HepG2 (cell line): ENCODE data around the gene GPS2. TPM values are rescaled to one million over a fixed set of nuclear protein-coding genes. Genes with fewer than 3 reads are reported as not detected.

Source experiments
- DNMT1 ChIP-seq: sonication (generic); formaldehyde crosslinking; IDR thresholded peaks from 2 replicates; pipeline ENCODE4 v1.5.1; 2020; ENCODE audit warnings: mild to moderate bottlenecking, missing genetic modification reagents
- FLYWCH1 ChIP-seq: sonication (generic); formaldehyde crosslinking; IDR thresholded peaks from 2 replicates; pipeline ENCODE4 v1.8.1; 2023; ENCODE audit warnings: mild to moderate bottlenecking, missing genetic modification reagents
- HDAC1 ChIP-seq: sonication (generic); formaldehyde crosslinking; IDR thresholded peaks from 2 replicates; pipeline ENCODE4 v1.5.1; 2020; ENCODE audit warnings: mild to moderate bottlenecking, missing genetic modification reagents
- HOXA5 ChIP-seq: sonication (generic); formaldehyde crosslinking; IDR thresholded peaks from 2 replicates; pipeline ENCODE4 v1.4.0; 2020; ENCODE audit warnings: missing genetic modification reagents
- KLF12 ChIP-seq: sonication (generic); formaldehyde crosslinking; IDR thresholded peaks from 2 replicates; pipeline ENCODE4 v1.4.0; 2020; ENCODE audit warnings: missing genetic modification reagents, borderline replicate concordance
- MAZ ChIP-seq, 2 experiments: sonication (generic) in 1 of 2; formaldehyde crosslinking in 1 of 2; IDR thresholded peaks; 2 replicates each; pipeline versions ENCODE4 v1.5.0 to v1.6.1; 2012 to 2020; ENCODE audit warnings: low read depth in 2 of 2, mild to moderate bottlenecking in 2 of 2, borderline replicate concordance in 1 of 2, improper control_type of control experiment in 1 of 2, low read length in 1 of 2, missing genetic modification reagents in 1 of 2, moderate library complexity in 1 of 2
- MIER2 ChIP-seq: IDR thresholded peaks from 2 replicates; pipeline ENCODE4 v1.6.1; 2016; ENCODE audit warnings: missing biosample characterization, missing genetic modification reagents
- RARA ChIP-seq: IDR thresholded peaks from 2 replicates; pipeline ENCODE4 v1.6.1; 2016; ENCODE audit warnings: missing genetic modification reagents, missing compliant biosample characterization
- SETDB1 ChIP-seq: sonication (generic); formaldehyde crosslinking; IDR thresholded peaks from 2 replicates; pipeline ENCODE4 v1.5.1; 2020; ENCODE audit warnings: missing genetic modification reagents, mild to moderate bottlenecking, borderline replicate concordance
- SMAD1 ChIP-seq: sonication (generic); formaldehyde crosslinking; IDR thresholded peaks from 2 replicates; pipeline ENCODE4 v1.4.0; 2020; ENCODE audit warnings: missing genetic modification reagents, low read depth, mild to moderate bottlenecking, borderline replicate concordance
- SMAD3 ChIP-seq: sonication (generic); formaldehyde crosslinking; IDR thresholded peaks from 2 replicates; pipeline ENCODE4 v1.4.0; 2020; ENCODE audit warnings: missing genetic modification reagents
- SNAI1 ChIP-seq: sonication (generic); formaldehyde crosslinking; IDR thresholded peaks from 2 replicates; pipeline ENCODE4 v1.5.0; 2020; ENCODE audit warnings: mild to moderate bottlenecking, missing genetic modification reagents, borderline replicate concordance
- TAF1 ChIP-seq: sonication (generic); formaldehyde crosslinking; IDR thresholded peaks from 2 replicates; pipeline ENCODE4 v1.4.0; 2020; ENCODE audit warnings: missing genetic modification reagents
- YEATS4 ChIP-seq: sonication (generic); formaldehyde crosslinking; IDR thresholded peaks from 2 replicates; pipeline ENCODE4 v1.4.0; 2020; ENCODE audit warnings: missing genetic modification reagents, borderline replicate concordance
- ZNF496 ChIP-seq: sonication (generic); formaldehyde crosslinking; IDR thresholded peaks from 2 replicates; pipeline ENCODE4 v1.8.1; 2023; ENCODE audit warnings: mild to moderate bottlenecking, moderate library complexity, missing genetic modification reagents; ENCODE audit not compliant: insufficient replicate concordance
- ZNF549 ChIP-seq: sonication (generic); formaldehyde crosslinking; IDR thresholded peaks from 2 replicates; pipeline ENCODE4 v1.5.0; 2020; ENCODE audit warnings: missing genetic modification reagents
- ZNF567 ChIP-seq: sonication (generic); formaldehyde crosslinking; IDR thresholded peaks from 2 replicates; pipeline ENCODE4 v1.8.1; 2023; ENCODE audit warnings: mild to moderate bottlenecking, missing genetic modification reagents, borderline replicate concordance
- ZNF577 ChIP-seq: sonication (generic); formaldehyde crosslinking; IDR thresholded peaks from 2 replicates; pipeline ENCODE4 v1.4.0; 2020; ENCODE audit warnings: mild to moderate bottlenecking, low read depth, missing genetic modification reagents, borderline replicate concordance
- ZNF672 ChIP-seq: sonication (generic); formaldehyde crosslinking; IDR thresholded peaks from 2 replicates; pipeline ENCODE4 v1.8.1; 2022; ENCODE audit warnings: missing genetic modification reagents
- ZNF678 ChIP-seq: sonication (generic); formaldehyde crosslinking; IDR thresholded peaks from 2 replicates; pipeline ENCODE4 v1.4.0; 2020; ENCODE audit warnings: mild to moderate bottlenecking, missing genetic modification reagents
- ZNF749 ChIP-seq: sonication (generic); formaldehyde crosslinking; IDR thresholded peaks from 2 replicates; pipeline ENCODE4 v1.8.0; 2022; ENCODE audit warnings: mild to moderate bottlenecking, missing genetic modification reagents, moderate library complexity, borderline replicate concordance
- ZNF780A ChIP-seq: sonication (generic); formaldehyde crosslinking; IDR thresholded peaks from 2 replicates; pipeline ENCODE4 v1.8.0; 2022; ENCODE audit warnings: mild to moderate bottlenecking, missing genetic modification reagents, moderate library complexity
- ZNF790 ChIP-seq: sonication (generic); formaldehyde crosslinking; IDR thresholded peaks from 2 replicates; pipeline ENCODE4 v1.8.0; 2022; ENCODE audit warnings: missing genetic modification reagents, mild to moderate bottlenecking, borderline replicate concordance
- polyA plus RNA-seq, 8 experiments: library from polyadenylated mRNA; depleted of rRNA in 3 of 8; stranded (reverse) in 7 of 8; unstranded in 1 of 8; fragments of >200 nt; fragmentation: Illumina TruSeq in 4 of 8; extraction: Trizol in 4 of 8; gene quantifications; 2 replicates each; pipeline versions ENCODE4 v1.2.1 to v1.2.3, GENCODE V29; 2011 to 2016; ENCODE audit warnings: low read depth in 4 of 8, missing spikeins in 1 of 8, mixed read lengths in 1 of 8; ENCODE audit not compliant: insufficient read depth in 1 of 8
- total RNA-seq, 5 experiments: library from RNA; depleted of rRNA; stranded (reverse); fragments of >200 nt; fragmentation: Illumina TruSeq; extraction: Trizol; gene quantifications; 2 replicates each; pipeline ENCODE4 v1.2.3, GENCODE V29; 2016; ENCODE audit warnings: low read depth in 1 of 5
- TF ChIP-seq, protein P1 (sequence below): IDR thresholded peaks from 2 replicates; pipeline ENCODE4 v1.6.1; 2016; ENCODE audit warnings: low read depth, missing genetic modification reagents, missing compliant biosample characterization
- TF ChIP-seq, protein P2 (sequence below): IDR thresholded peaks from 2 replicates; pipeline ENCODE4 v1.6.1; 2016

GPS2 gene
- total and polyA plus RNA-seq, 2 of the 13 experiments (the other 11 are each of a cell fraction or from before 2014, with no cell fraction given) = 58.0 to 59.4 TPM

DNA sequence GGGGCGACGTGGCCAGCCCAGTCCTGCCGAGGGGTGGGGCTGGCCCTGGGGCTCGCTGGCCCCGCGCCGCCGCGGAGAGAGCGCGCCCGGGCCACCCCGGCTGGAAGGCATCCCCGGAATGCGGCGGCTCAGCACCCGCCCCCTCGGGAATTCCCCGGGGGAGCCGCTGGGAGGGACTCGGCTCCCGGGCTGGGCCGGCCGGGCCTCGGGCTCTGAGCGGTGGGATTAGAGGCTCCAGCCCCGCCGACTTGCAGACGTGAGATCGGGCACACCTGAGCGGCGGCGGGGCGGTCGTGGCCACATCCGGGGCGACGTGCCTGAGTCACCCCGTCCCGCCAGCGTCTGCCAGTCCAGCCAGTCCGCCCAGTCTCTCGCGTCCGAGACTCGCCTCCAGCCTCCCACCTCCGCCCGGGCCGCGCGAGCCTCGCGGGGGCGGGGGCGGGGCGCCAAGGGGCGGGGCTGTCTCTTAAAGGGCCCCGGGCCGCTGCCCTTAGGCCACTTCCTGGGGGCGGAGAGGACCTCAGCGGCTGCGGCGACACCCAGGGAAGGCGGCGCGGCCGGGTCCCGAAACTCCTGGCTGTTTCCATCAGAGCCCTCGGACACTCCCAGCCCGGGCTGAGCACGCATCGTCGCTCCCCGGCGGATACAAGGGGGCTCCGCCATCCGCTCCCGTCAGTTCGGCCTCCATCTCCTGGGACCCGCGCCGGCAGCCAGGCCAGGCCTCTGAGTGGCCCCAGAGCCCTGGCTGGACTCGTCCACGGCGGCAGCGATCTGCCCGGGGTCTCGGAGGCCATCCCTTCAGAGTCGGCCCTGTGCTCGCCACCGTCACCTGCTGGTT lies 36.7 kb upstream of the GPS2 start, which contains the start of gene KCTD11 (continued):
- TF ChIP-seq, protein P1, sequence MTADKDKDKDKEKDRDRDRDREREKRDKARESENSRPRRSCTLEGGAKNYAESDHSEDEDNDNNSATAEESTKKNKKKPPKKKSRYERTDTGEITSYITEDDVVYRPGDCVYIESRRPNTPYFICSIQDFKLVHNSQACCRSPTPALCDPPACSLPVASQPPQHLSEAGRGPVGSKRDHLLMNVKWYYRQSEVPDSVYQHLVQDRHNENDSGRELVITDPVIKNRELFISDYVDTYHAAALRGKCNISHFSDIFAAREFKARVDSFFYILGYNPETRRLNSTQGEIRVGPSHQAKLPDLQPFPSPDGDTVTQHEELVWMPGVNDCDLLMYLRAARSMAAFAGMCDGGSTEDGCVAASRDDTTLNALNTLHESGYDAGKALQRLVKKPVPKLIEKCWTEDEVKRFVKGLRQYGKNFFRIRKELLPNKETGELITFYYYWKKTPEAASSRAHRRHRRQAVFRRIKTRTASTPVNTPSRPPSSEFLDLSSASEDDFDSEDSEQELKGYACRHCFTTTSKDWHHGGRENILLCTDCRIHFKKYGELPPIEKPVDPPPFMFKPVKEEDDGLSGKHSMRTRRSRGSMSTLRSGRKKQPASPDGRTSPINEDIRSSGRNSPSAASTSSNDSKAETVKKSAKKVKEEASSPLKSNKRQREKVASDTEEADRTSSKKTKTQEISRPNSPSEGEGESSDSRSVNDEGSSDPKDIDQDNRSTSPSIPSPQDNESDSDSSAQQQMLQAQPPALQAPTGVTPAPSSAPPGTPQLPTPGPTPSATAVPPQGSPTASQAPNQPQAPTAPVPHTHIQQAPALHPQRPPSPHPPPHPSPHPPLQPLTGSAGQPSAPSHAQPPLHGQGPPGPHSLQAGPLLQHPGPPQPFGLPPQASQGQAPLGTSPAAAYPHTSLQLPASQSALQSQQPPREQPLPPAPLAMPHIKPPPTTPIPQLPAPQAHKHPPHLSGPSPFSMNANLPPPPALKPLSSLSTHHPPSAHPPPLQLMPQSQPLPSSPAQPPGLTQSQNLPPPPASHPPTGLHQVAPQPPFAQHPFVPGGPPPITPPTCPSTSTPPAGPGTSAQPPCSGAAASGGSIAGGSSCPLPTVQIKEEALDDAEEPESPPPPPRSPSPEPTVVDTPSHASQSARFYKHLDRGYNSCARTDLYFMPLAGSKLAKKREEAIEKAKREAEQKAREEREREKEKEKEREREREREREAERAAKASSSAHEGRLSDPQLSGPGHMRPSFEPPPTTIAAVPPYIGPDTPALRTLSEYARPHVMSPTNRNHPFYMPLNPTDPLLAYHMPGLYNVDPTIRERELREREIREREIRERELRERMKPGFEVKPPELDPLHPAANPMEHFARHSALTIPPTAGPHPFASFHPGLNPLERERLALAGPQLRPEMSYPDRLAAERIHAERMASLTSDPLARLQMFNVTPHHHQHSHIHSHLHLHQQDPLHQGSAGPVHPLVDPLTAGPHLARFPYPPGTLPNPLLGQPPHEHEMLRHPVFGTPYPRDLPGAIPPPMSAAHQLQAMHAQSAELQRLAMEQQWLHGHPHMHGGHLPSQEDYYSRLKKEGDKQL = no peak
- TF ChIP-seq SETDB1 (CRISPR knock-in tag) = no peak
- no peak for TF ChIP-seq ZNF567 (CRISPR knock-in tag)
- TF ChIP-seq MIER2 (CRISPR knock-in tag) = no peak
- peak; percentile 59; the same call in 1 of the 2 replicates for TF ChIP-seq ZNF749 (CRISPR knock-in tag)
- TF ChIP-seq ZNF678 = no peak
- peak; percentile 78 for TF ChIP-seq MAZ (IDR thresholded peaks at IDR 0.05; ENCODE audit: borderline replicate concordance, low read depth, low read length)
- TF ChIP-seq MAZ (CRISPR knock-in tag; IDR thresholded peaks at IDR 0.05; ENCODE audit: low read depth) = no peak
- peak; percentile 77 for TF ChIP-seq HOXA5 (CRISPR knock-in tag)
- TF ChIP-seq KLF12 (CRISPR knock-in tag) = peak; percentile 57
- peak; percentile 54 for TF ChIP-seq RARA (CRISPR knock-in tag)
- TF ChIP-seq ZNF780A (CRISPR knock-in tag) = no peak
- peak; percentile 73; the same call in 1 of the 2 replicates for TF ChIP-seq YEATS4 (CRISPR knock-in tag)
- TF ChIP-seq FLYWCH1 (CRISPR knock-in tag) = no peak
- no peak for TF ChIP-seq ZNF496 (CRISPR knock-in tag)
- peak; percentile 68; the same call in 1 of the 2 replicates for TF ChIP-seq TAF1 (CRISPR knock-in tag)
- TF ChIP-seq, protein P2, sequence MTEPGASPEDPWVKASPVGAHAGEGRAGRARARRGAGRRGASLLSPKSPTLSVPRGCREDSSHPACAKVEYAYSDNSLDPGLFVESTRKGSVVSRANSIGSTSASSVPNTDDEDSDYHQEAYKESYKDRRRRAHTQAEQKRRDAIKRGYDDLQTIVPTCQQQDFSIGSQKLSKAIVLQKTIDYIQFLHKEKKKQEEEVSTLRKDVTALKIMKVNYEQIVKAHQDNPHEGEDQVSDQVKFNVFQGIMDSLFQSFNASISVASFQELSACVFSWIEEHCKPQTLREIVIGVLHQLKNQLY (CRISPR knock-in tag) = no peak
- peak; percentile 26; the same call in 1 of the 2 replicates for TF ChIP-seq SNAI1 (CRISPR knock-in tag)
- TF ChIP-seq SMAD1 (CRISPR knock-in tag) = no peak
- no peak for TF ChIP-seq ZNF549
- no peak for TF ChIP-seq ZNF672
- TF ChIP-seq ZNF577 = no peak
- TF ChIP-seq HDAC1 (CRISPR knock-in tag) = peak; percentile 76
- TF ChIP-seq SMAD3 (CRISPR knock-in tag) = no peak
- TF ChIP-seq DNMT1 (CRISPR knock-in tag) = 0 out of 2 replicates have a peak, but pooled peaks have one; percentile 8
- peak; percentile 59; the same call in 1 of the 2 replicates for TF ChIP-seq ZNF790
